ENCODE data around the gene DBN1. TPM values are rescaled to one million over a fixed set of nuclear protein-coding genes. Genes with fewer than 3 reads are reported as not detected.

DBN1 gene
- polyA plus RNA-seq, 2 of the 4 experiments (the other 2 are of a cell fraction), result 47.7 to 107 TPM

DNA sequence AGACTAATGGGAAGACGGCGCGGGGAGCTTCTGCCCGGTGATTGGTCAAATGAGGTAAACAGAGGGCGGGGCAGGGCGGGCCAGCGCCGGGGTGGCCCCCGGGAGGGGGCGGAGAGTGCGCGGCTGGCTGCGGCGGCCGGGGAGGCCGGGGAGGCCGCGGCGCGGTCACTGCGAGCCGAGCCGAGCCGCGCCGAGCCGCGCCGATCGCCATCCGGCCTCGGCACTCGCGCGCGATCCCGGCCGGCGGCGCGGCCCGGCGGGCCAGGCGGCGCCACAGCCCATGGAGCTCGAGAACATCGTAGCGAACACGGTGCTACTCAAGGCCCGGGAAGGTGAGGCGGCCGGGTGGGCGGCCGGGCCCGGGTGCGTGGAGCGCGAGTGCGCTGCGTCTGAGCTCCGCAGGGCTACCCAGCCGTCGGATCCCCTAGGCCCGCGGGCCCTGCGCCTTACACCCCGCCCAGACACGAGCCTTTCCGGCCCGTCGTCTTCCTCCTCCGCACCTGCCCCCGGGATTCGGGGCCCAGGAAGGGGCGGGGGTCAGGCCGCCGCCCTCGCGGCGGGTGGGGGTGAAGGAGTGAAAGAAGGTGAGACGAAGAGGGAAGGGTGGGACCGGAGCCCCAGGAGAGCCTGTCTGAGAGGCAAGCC, 46.7 kb downstream of the DBN1 start, which contains the start of gene GRK6:
TSS of gene GRK6 (plus strand) at position 111 of the 645 bp plus-strand sequence. CDS start at position 281, 170 bp downstream.
- Histone ChIP-seq H3K4me1 (peaks cover 17% of the 10 kb centered on the region), H3K27ac (peak within 1 kb of the TSS; percentile 92 to 99), H3K4me3 (peak within 1 kb of the TSS; percentile 88), H3K9me3 (no peaks in the 10 kb centered on the region), H3K4me2 (peak within 1 kb of the TSS; percentile 95)
- POLR2A ChIA-PET, result interaction anchor here (0.6 to 3.0 kb wide), 19 partner anchors 10 to 313 kb away, joined by 3 to 41 read pairs (median 5); partner anchors contain the start of gene PRR7
- TF ChIP-seq MYC (IDR thresholded peaks at IDR 0.05; ENCODE audit: borderline replicate concordance, low read length), result peak; percentile 42
- no peak for TF ChIP-seq RAD21 (conservative IDR thresholded peaks at IDR 0.05 in 1 of 2, IDR thresholded peaks at IDR 0.05 in 1 of 2)
- no peak for TF ChIP-seq EHMT2 (IDR thresholded peaks at IDR 0.05; ENCODE audit: low read depth)
- TF ChIP-seq KDM1A (IDR thresholded peaks at IDR 0.05; ENCODE audit: low read depth), result no peak
- TF ChIP-seq, protein P1, sequence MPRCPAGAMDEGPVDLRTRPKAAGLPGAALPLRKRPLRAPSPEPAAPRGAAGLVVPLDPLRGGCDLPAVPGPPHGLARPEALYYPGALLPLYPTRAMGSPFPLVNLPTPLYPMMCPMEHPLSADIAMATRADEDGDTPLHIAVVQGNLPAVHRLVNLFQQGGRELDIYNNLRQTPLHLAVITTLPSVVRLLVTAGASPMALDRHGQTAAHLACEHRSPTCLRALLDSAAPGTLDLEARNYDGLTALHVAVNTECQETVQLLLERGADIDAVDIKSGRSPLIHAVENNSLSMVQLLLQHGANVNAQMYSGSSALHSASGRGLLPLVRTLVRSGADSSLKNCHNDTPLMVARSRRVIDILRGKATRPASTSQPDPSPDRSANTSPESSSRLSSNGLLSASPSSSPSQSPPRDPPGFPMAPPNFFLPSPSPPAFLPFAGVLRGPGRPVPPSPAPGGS (IDR thresholded peaks at IDR 0.05), result 0 out of 3 replicates have a peak, but pooled peaks have one; percentile 6
- TF ChIP-seq, protein P2, sequence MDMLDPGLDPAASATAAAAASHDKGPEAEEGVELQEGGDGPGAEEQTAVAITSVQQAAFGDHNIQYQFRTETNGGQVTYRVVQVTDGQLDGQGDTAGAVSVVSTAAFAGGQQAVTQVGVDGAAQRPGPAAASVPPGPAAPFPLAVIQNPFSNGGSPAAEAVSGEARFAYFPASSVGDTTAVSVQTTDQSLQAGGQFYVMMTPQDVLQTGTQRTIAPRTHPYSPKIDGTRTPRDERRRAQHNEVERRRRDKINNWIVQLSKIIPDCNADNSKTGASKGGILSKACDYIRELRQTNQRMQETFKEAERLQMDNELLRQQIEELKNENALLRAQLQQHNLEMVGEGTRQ (IDR thresholded peaks at IDR 0.05), result no peak
- TF ChIP-seq ZFP36 (IDR thresholded peaks at IDR 0.05; ENCODE audit: borderline replicate concordance, partially characterized antibody), result no peak
- no peak for TF ChIP-seq FOSL2 (IDR thresholded peaks at IDR 0.05)
- TF ChIP-seq FOSL2 (CRISPR knock-in tag; IDR thresholded peaks at IDR 0.05), result no peak
- peak in 1 of 2 experiments; percentile 38; a peak in 1 of 5 replicates for TF ChIP-seq JUN (IDR thresholded peaks at IDR 0.05)
- no peak for TF ChIP-seq CEBPB (IDR thresholded peaks at IDR 0.05)
- no peak for TF ChIP-seq HOXB5 (CRISPR knock-in tag; IDR thresholded peaks at IDR 0.05)
- no peak for TF ChIP-seq SREBF2 (IDR thresholded peaks at IDR 0.05)
- TF ChIP-seq FOXS1 (CRISPR knock-in tag; IDR thresholded peaks at IDR 0.05), result no peak
- no peak for TF ChIP-seq EP300 (IDR thresholded peaks at IDR 0.05)
- TF ChIP-seq RNF2 (IDR thresholded peaks at IDR 0.05; ENCODE audit: borderline replicate concordance, low read depth), result no peak
- TF ChIP-seq RFX5 (IDR thresholded peaks at IDR 0.05), result no peak
- peak; percentile 86 for TF ChIP-seq PHF8 (IDR thresholded peaks at IDR 0.05; ENCODE audit: borderline replicate concordance, low read depth)
- TF ChIP-seq MAZ (IDR thresholded peaks at IDR 0.05; ENCODE audit: borderline replicate concordance, low read depth, low read length), result peak; percentile 69; the same call in 1 of the 2 replicates
- no peak for TF ChIP-seq RCOR1 (IDR thresholded peaks at IDR 0.05; ENCODE audit: low read depth, low read length)
- TF ChIP-seq ESRRA (IDR thresholded peaks at IDR 0.05; ENCODE audit: borderline replicate concordance, low read length), result no peak
- no peak for TF ChIP-seq NPAS2 (CRISPR knock-in tag; IDR thresholded peaks at IDR 0.05; ENCODE audit: borderline replicate concordance)
- no peak for TF ChIP-seq FOSB (CRISPR knock-in tag; IDR thresholded peaks at IDR 0.05)
- no peak for TF ChIP-seq CBX2 (IDR thresholded peaks at IDR 0.05; ENCODE audit: borderline replicate concordance, low read depth)
- no peak for TF ChIP-seq CHD2 (IDR thresholded peaks at IDR 0.05; ENCODE audit: low read length, partially characterized antibody)
- TF ChIP-seq SMC3 (IDR thresholded peaks at IDR 0.05), result no peak
- no peak for TF ChIP-seq TFCP2L1 (CRISPR knock-in tag; IDR thresholded peaks at IDR 0.05)
- TF ChIP-seq, protein P3, sequence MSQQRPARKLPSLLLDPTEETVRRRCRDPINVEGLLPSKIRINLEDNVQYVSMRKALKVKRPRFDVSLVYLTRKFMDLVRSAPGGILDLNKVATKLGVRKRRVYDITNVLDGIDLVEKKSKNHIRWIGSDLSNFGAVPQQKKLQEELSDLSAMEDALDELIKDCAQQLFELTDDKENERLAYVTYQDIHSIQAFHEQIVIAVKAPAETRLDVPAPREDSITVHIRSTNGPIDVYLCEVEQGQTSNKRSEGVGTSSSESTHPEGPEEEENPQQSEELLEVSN (IDR thresholded peaks at IDR 0.05; ENCODE audit: borderline replicate concordance, low read depth), result no peak
- no peak for TF ChIP-seq EHF (CRISPR knock-in tag; IDR thresholded peaks at IDR 0.05)
- no peak for TF ChIP-seq HEYL (CRISPR knock-in tag; IDR thresholded peaks at IDR 0.05)
- TF ChIP-seq POLR2A (IDR thresholded peaks at IDR 0.05; ENCODE audit: low read length), result peak; percentile 59
- TF ChIP-seq HDAC2 (IDR thresholded peaks at IDR 0.05), result no peak
- WGBS (ENCODE audit: missing lambda C conversion rate), result under 1% methylated on average over 11 of the region's 82 CpGs
- DNase-seq (ENCODE audit: low read depth in 1 of 2, low spot score in 1 of 2), result peak in 1 of 2 experiments; percentile 38
- CTCF ChIA-PET, result interaction anchor here (0.6 to 36.0 kb wide), 8 partner anchors 17 to 109 kb away, joined by 3 to 871 read pairs (median 4); partner anchors contain the start of genes F12 and PRR7
- FAIRE-seq, result no peak
- peak; percentile 23 to 78; a peak in 5 of 6 replicates for ATAC-seq

Data from A549 (cell line).